ENCODE results near the gene CTCF. TPM values are rescaled to one million over a fixed set of nuclear protein-coding genes. Genes with fewer than 3 reads are reported as not detected.

The CTCF gene
- total RNA-seq, 1 donor, result 43.2 TPM

- no peaks in the 10 kb centered on the region for H3K27me3 ChIP-seq (ENCODE audit: insufficient read depth, low read length)
- no peaks in the 10 kb centered on the region for H3K9me3 ChIP-seq (ENCODE audit: low read depth, low read length)
- no peak overlapping the region for H3K4me3 ChIP-seq (ENCODE audit: low read length)
- H3K4me1 ChIP-seq (ENCODE audit: insufficient read depth, low read length), result peaks cover 17% of the 10 kb centered on the region
These were observed 113.2 kb downstream of the CTCF start for GRCh38 chr16:67675579-67675935.

- Histone ChIP-seq H3K4me1 (ENCODE audit: insufficient read depth, low read length) (peaks cover 17% of the 10 kb centered on the region), H3K27me3 (ENCODE audit: insufficient read depth, low read length) (no peaks in the 10 kb centered on the region), H3K9me3 (ENCODE audit: low read depth, low read length) (no peaks in the 10 kb centered on the region), H3K4me3 (ENCODE audit: low read length) (no peak overlapping the region)
These were observed 113.7 kb downstream of the CTCF start for GRCh38 chr16:67675999-67676398.

GRCh38 chr16:67676516-67676915, 114.2 kb downstream of the CTCF start:
- Histone ChIP-seq H3K4me3 (ENCODE audit: low read length) (no peak overlapping the region), H3K27me3 (ENCODE audit: insufficient read depth, low read length) (no peaks in the 10 kb centered on the region), H3K4me1 (ENCODE audit: insufficient read depth, low read length) (peaks cover 17% of the 10 kb centered on the region), H3K9me3 (ENCODE audit: low read depth, low read length) (no peaks in the 10 kb centered on the region)

GRCh38 chr16:67676939-67677338, 114.6 kb downstream of the CTCF start:
- Histone ChIP-seq H3K4me1 (ENCODE audit: insufficient read depth, low read length) (peaks cover 17% of the 10 kb centered on the region), H3K27me3 (ENCODE audit: insufficient read depth, low read length) (no peaks in the 10 kb centered on the region), H3K9me3 (ENCODE audit: low read depth, low read length) (no peaks in the 10 kb centered on the region)

GRCh38 chr16:67677712-67678111, 115.4 kb downstream of the CTCF start:
- Histone ChIP-seq H3K4me3 (ENCODE audit: low read length) (no peak overlapping the region), H3K9me3 (ENCODE audit: low read depth, low read length) (no peaks in the 10 kb centered on the region), H3K4me1 (ENCODE audit: insufficient read depth, low read length) (peaks cover 17% of the 10 kb centered on the region), H3K27me3 (ENCODE audit: insufficient read depth, low read length) (no peaks in the 10 kb centered on the region)

More at GRCh38 chr16:67676939-67677338, 114.6 kb downstream of the CTCF start:
- no peak overlapping the region for H3K4me3 ChIP-seq (ENCODE audit: low read length)

- Histone ChIP-seq H3K4me1 (ENCODE audit: insufficient read depth, low read length) (peaks cover 9% of the 10 kb centered on the region), H3K9me3 (ENCODE audit: low read depth, low read length) (no peaks in the 10 kb centered on the region), H3K4me3 (ENCODE audit: low read length) (no peak overlapping the region), H3K27me3 (ENCODE audit: insufficient read depth, low read length) (no peaks in the 10 kb centered on the region)
These were observed 116.2 kb downstream of the CTCF start for GRCh38 chr16:67678354-67679023.

GRCh38 chr16:67679935-67680897, 117.9 kb downstream of the CTCF start:
- H3K4me3 ChIP-seq (ENCODE audit: low read length), result no peak overlapping the region
- no peaks in the 10 kb centered on the region for H3K9me3 ChIP-seq (ENCODE audit: low read depth, low read length)
- peaks cover 7% of the 10 kb centered on the region for H3K4me1 ChIP-seq (ENCODE audit: insufficient read depth, low read length)
- H3K27me3 ChIP-seq (ENCODE audit: insufficient read depth, low read length), result no peaks in the 10 kb centered on the region

GRCh38 chr16:67683767-67684166, 121.4 kb downstream of the CTCF start:
- peaks cover 20% of the 10 kb centered on the region for H3K4me1 ChIP-seq (ENCODE audit: insufficient read depth, low read length)

GRCh38 chr16:67685388-67686112, 123.2 kb downstream of the CTCF start:
- H3K9me3 ChIP-seq (ENCODE audit: low read depth, low read length), result no peaks in the 10 kb centered on the region
- H3K4me3 ChIP-seq (ENCODE audit: low read length), result no peak overlapping the region
- peaks cover 20% of the 10 kb centered on the region for H3K4me1 ChIP-seq (ENCODE audit: insufficient read depth, low read length)
- no peaks in the 10 kb centered on the region for H3K27me3 ChIP-seq (ENCODE audit: insufficient read depth, low read length)

More at GRCh38 chr16:67683767-67684166, 121.4 kb downstream of the CTCF start:
- Histone ChIP-seq H3K27me3 (ENCODE audit: insufficient read depth, low read length) (no peaks in the 10 kb centered on the region), H3K4me3 (ENCODE audit: low read length) (no peak overlapping the region), H3K9me3 (ENCODE audit: low read depth, low read length) (no peaks in the 10 kb centered on the region)

Other genes starting within 250 kb of the CTCF start
- under 0.01 TPM for gene KCTD19, start 235.8 kb upstream of the CTCF start, total RNA-seq
- 0.31 TPM for gene LRRC36, start 235.7 kb upstream of the CTCF start, total RNA-seq
- 5.6 TPM for gene TPPP3, start 169.0 kb upstream of the CTCF start, total RNA-seq
- 0.63 TPM for gene ZDHHC1, start 146.0 kb upstream of the CTCF start, total RNA-seq
- gene HSD11B2, start 131.4 kb upstream of the CTCF start, total RNA-seq, result not detected
- gene ATP6V0D1, start 81.4 kb upstream of the CTCF start, total RNA-seq, result 113 TPM
- not detected for gene AGRP, start 79.0 kb upstream of the CTCF start, total RNA-seq
- 42.6 TPM for gene RIPOR1, start 33.7 kb upstream of the CTCF start, total RNA-seq
- gene CARMIL2, start 82.6 kb downstream of the CTCF start, total RNA-seq, result 20.8 TPM
- 12.7 TPM for gene ACD, start 97.7 kb downstream of the CTCF start, total RNA-seq
- 3.0 TPM for gene PARD6A, start 98.4 kb downstream of the CTCF start, total RNA-seq
- gene ENKD1, start 104.2 kb downstream of the CTCF start, total RNA-seq, result 3.0 TPM
- 6.8 TPM for gene C16orf86, start 104.3 kb downstream of the CTCF start, total RNA-seq
- gene GFOD2, start 156.8 kb downstream of the CTCF start, total RNA-seq, result 2.0 TPM
- 8.5 TPM for gene RANBP10, start 244.0 kb downstream of the CTCF start, total RNA-seq
- gene TSNAXIP1, start 244.4 kb downstream of the CTCF start, total RNA-seq, result 0.42 TPM

Measured in mononuclear cell (primary cell).